Stimulated activated effector memory CD8-positive, alpha-beta T cell treated with anti-CD3 and anti-CD28 coated beads, Interleukin-12 subunit alpha, Interleukin-12 subunit beta, amount 100 ng/mL, for 72 hours (primary cell): ENCODE results near the gene TJP1.

Source experiments
- ATAC-seq: fragments of 150-1000 bp; cut with Tn5 transposase; 2 replicates; pipeline ENCODE4 v1.10.0; 2021
- DNase-seq, 2 donors: peaks; one replicate each; pipeline ENCODE4 v3.0.0; 2021 to 2022; ENCODE audit warnings: low spot score in 2 of 2
- H3K27ac Mint-ChIP-seq: one replicate; pipeline ENCODE4 v1.8.0; 2022; ENCODE audit warnings: mild to moderate bottlenecking, mixed read lengths
- H3K36me3 Mint-ChIP-seq: one replicate; pipeline ENCODE4 v1.8.0; 2022; ENCODE audit warnings: mild to moderate bottlenecking, mixed read lengths
- H3K4me1 Mint-ChIP-seq: one replicate; pipeline ENCODE4 v1.8.0; 2022; ENCODE audit warnings: mixed read lengths
- H3K4me3 Mint-ChIP-seq: one replicate; pipeline ENCODE4 v1.8.0; 2022; ENCODE audit warnings: mild to moderate bottlenecking, mixed read lengths
- H3K9me3 Mint-ChIP-seq: one replicate; pipeline ENCODE4 v1.8.0; 2022; ENCODE audit warnings: mixed read lengths

Gene TJP1

GRCh38 chr15:29822100-29822683 lies at the start of gene TJP1:
Gene TJP1, minus strand, starts transcription at chr15:29822468. Its CDS starts 440 bp downstream, at chr15:29822028.
- no peaks in the 10 kb centered on the region for H3K36me3 Mint-ChIP-seq
- H3K9me3 Mint-ChIP-seq, result peaks cover 7% of the 10 kb centered on the region
- no peak for ATAC-seq
- no peak within 1 kb of the TSS for H3K27ac Mint-ChIP-seq
- no peak for DNase-seq
- no peak within 1 kb of the TSS for H3K4me3 Mint-ChIP-seq
- H3K4me1 Mint-ChIP-seq, result peaks cover 5% of the 10 kb centered on the region

- H3K9me3 Mint-ChIP-seq, result no peaks in the 10 kb centered on the region
- no peak overlapping the region for H3K27ac Mint-ChIP-seq
- no peaks in the 10 kb centered on the region for H3K4me1 Mint-ChIP-seq
- DNase-seq, result no peak
- H3K36me3 Mint-ChIP-seq, result peaks cover 6% of the 10 kb centered on the region
- no peak for ATAC-seq
- no peak overlapping the region for H3K4me3 Mint-ChIP-seq
Observed at GRCh38 chr15:29871401-29871800, 49.1 kb upstream of the TJP1 start.

GRCh38 chr15:29870495-29871151 lies 48.4 kb upstream of the TJP1 start:
- H3K9me3 Mint-ChIP-seq, result no peaks in the 10 kb centered on the region
- peaks cover 6% of the 10 kb centered on the region for H3K36me3 Mint-ChIP-seq
- DNase-seq, result no peak
- no peak overlapping the region for H3K4me3 Mint-ChIP-seq
- no peak overlapping the region for H3K27ac Mint-ChIP-seq
- no peaks in the 10 kb centered on the region for H3K4me1 Mint-ChIP-seq
- ATAC-seq, result no peak

- Mint-ChIP-seq H3K4me1 (no peaks in the 10 kb centered on the region), H3K36me3 (peaks cover 6% of the 10 kb centered on the region), H3K27ac (no peak overlapping the region), H3K4me3 (no peak overlapping the region), H3K9me3 (no peaks in the 10 kb centered on the region)
- no peak for ATAC-seq
- no peak for DNase-seq
Observed at GRCh38 chr15:29867241-29868000, 45.2 kb upstream of the TJP1 start.

GRCh38 chr15:29866337-29866736 lies 44.1 kb upstream of the TJP1 start:
- ATAC-seq (no peak), DNase-seq (no peak)
- Mint-ChIP-seq H3K9me3 (no peaks in the 10 kb centered on the region), H3K4me3 (no peak overlapping the region), H3K4me1 (no peaks in the 10 kb centered on the region), H3K27ac (no peak overlapping the region), H3K36me3 (peaks cover 3% of the 10 kb centered on the region)

GRCh38 chr15:29864501-29864900 lies 42.2 kb upstream of the TJP1 start:
- H3K9me3 Mint-ChIP-seq, result no peaks in the 10 kb centered on the region
- no peaks in the 10 kb centered on the region for H3K36me3 Mint-ChIP-seq
- H3K4me3 Mint-ChIP-seq, result no peak overlapping the region
- H3K4me1 Mint-ChIP-seq, result no peaks in the 10 kb centered on the region
- no peak for DNase-seq
- ATAC-seq, result no peak
- H3K27ac Mint-ChIP-seq, result no peak overlapping the region

- Mint-ChIP-seq H3K27ac (no peak overlapping the region), H3K4me3 (no peak overlapping the region), H3K36me3 (no peaks in the 10 kb centered on the region), H3K9me3 (no peaks in the 10 kb centered on the region), H3K4me1 (no peaks in the 10 kb centered on the region)
- ATAC-seq, result no peak
- no peak for DNase-seq
Observed at GRCh38 chr15:29863438-29863837, 41.2 kb upstream of the TJP1 start.

- Mint-ChIP-seq H3K36me3 (no peaks in the 10 kb centered on the region), H3K4me3 (no peak overlapping the region), H3K27ac (no peak overlapping the region), H3K9me3 (no peaks in the 10 kb centered on the region), H3K4me1 (no peaks in the 10 kb centered on the region)
- ATAC-seq (no peak), DNase-seq (no peak)
Observed at GRCh38 chr15:29862271-29862670, 40.0 kb upstream of the TJP1 start.

- H3K27ac Mint-ChIP-seq, result no peak overlapping the region
- no peaks in the 10 kb centered on the region for H3K36me3 Mint-ChIP-seq
- no peaks in the 10 kb centered on the region for H3K4me1 Mint-ChIP-seq
- no peaks in the 10 kb centered on the region for H3K9me3 Mint-ChIP-seq
- no peak overlapping the region for H3K4me3 Mint-ChIP-seq
- ATAC-seq (no peak), DNase-seq (no peak)
Observed at GRCh38 chr15:29860872-29861271, 38.6 kb upstream of the TJP1 start.

- Mint-ChIP-seq H3K4me3 (no peak overlapping the region), H3K27ac (no peak overlapping the region), H3K9me3 (no peaks in the 10 kb centered on the region), H3K4me1 (no peaks in the 10 kb centered on the region), H3K36me3 (no peaks in the 10 kb centered on the region)
- no peak for ATAC-seq
- no peak for DNase-seq
Observed at GRCh38 chr15:29859973-29860715, 37.9 kb upstream of the TJP1 start.

- Mint-ChIP-seq H3K4me1 (no peaks in the 10 kb centered on the region), H3K9me3 (no peaks in the 10 kb centered on the region), H3K4me3 (no peak overlapping the region), H3K27ac (no peak overlapping the region), H3K36me3 (no peaks in the 10 kb centered on the region)
- ATAC-seq (no peak), DNase-seq (no peak)
Observed at GRCh38 chr15:29859293-29859692, 37.0 kb upstream of the TJP1 start.

GRCh38 chr15:29857221-29857789 lies 35.0 kb upstream of the TJP1 start:
- no peaks in the 10 kb centered on the region for H3K9me3 Mint-ChIP-seq
- DNase-seq (no peak), ATAC-seq (no peak)

GRCh38 chr15:29854413-29854812 lies 32.1 kb upstream of the TJP1 start:
- ATAC-seq, result no peak
- no peaks in the 10 kb centered on the region for H3K4me1 Mint-ChIP-seq

More at GRCh38 chr15:29857221-29857789, 35.0 kb upstream of the TJP1 start:
- Mint-ChIP-seq H3K4me3 (no peak overlapping the region), H3K36me3 (no peaks in the 10 kb centered on the region), H3K27ac (no peak overlapping the region), H3K4me1 (no peaks in the 10 kb centered on the region)

GRCh38 chr15:29853211-29853987 lies 31.1 kb upstream of the TJP1 start:
- no peak overlapping the region for H3K27ac Mint-ChIP-seq
- no peak for DNase-seq
- H3K9me3 Mint-ChIP-seq, result no peaks in the 10 kb centered on the region
- no peaks in the 10 kb centered on the region for H3K4me1 Mint-ChIP-seq
- no peak for ATAC-seq
- no peak overlapping the region for H3K4me3 Mint-ChIP-seq
- no peaks in the 10 kb centered on the region for H3K36me3 Mint-ChIP-seq

More at GRCh38 chr15:29854413-29854812, 32.1 kb upstream of the TJP1 start:
- Mint-ChIP-seq H3K4me3 (no peak overlapping the region), H3K9me3 (no peaks in the 10 kb centered on the region), H3K36me3 (no peaks in the 10 kb centered on the region), H3K27ac (no peak overlapping the region)
- no peak for DNase-seq
